ENCODE data around the gene CASKIN1.
"Not testable (repeated sequence)": the region's sequence is repeated elsewhere in the genome, so short reads cannot be mapped to it uniquely, and the experiment has no call there.

CASKIN1 gene

GRCh38 chr16:2129251-2129650, 67.2 kb downstream of the CASKIN1 start:
- not testable (repeated sequence) for DNase-seq

GRCh38 chr16:2127630-2128280, 68.7 kb downstream of the CASKIN1 start:
- peak; percentile 27 for DNase-seq

Data from CD4-positive, alpha-beta T cell treated with Interferon gamma for 1 hour (primary cell).